ENCODE data around the gene RRAS.

The RRAS gene

DNA sequence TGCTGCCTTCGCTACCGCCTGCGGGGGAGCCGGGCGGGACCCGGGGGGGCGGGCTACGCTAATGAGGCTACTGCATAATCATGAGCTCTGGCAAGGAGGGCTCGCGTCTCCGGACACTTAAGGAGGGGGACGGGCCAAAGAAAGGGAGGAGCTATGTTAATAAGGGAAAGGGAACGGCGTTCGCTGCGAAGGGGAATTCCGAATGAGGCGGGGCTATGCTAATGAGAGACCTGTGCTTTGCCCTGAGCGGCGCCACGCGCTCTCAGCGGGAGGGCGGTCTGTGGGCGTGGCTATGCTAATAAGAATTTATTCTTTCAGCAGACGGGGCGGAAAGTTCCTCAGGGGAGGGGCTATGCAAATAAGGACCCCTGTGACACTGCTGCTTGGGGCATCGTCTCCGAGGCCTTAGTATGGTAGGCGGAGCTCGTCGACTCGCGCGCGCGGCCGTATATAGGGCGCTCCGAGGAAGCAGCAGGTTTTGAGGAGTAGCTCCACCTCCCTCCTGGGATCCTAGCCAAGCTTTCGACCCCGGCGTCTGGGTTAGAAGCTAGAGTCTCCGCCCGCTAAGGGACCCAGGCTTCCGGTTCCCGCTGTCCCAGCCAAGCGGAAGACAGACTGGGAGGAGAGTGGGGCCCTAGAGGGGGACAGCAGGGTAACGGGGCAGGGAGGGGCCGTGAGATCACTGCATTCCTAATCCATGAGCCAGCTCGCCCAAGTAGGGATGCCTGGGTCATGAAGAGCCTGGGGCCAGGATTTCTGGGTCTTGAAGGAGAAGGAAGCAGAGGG is at the start of gene RRAS:
TSS of gene RRAS (minus strand) at position 31 of the 786 bp plus-strand sequence. CDS start 45 bp downstream, outside the sequence.
- peak; percentile 100 for DNase-seq
- TF ChIP-seq GATA1 (IDR thresholded peaks at IDR 0.05; ENCODE audit: low read depth, low read length): no peak
- peak; percentile 91 for TF ChIP-seq POLR2A (IDR thresholded peaks at IDR 0.05; ENCODE audit: low read length)

DNA sequence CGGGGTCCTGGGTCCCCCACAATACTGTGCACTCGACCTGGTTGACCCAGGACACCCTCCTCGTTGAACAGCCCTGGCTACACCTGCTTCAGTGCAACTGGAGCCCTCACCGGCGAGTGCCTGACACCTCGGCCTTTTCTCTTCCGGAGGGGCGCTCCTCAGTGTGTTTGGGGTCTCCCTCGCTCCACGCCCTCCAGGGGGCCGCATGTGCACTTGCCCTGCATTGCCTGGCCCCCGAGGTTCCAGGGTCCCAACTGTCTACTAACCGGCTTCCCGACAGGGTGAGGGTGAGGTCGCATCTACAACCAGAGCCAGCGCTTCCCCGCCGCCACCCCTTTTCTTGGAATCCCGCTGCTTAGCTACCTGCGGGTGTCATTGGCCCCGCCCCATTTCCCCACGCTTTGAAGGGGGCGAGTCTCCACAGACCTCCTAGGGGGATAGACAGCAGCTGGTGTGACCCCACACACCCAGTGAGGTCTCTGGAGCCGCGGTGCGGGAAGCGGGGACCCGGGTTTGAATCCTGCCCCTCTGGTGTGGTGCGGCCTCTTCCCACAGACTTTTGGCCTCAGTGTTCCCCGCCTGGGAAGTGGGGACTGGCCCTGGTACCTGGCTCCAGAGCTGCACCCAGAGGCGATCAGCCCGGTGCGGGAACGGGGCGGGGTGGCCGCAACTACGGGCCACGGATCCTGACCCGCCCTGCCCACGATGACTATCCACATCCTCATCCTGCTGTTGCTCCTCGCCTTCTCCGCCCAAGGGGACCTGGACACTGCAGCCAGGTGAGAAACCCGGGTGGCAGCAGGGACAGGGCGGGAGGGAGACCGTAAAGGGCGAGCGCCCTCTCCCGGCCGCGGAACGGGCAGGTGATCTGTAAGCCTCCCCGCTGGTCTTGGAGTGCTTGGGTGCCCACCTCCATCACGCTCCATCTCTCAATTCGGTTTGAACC is 49.5 kb upstream of the RRAS start, which contains the start of gene ADM5:
TSS of gene ADM5 (plus strand) at position 462 of the 946 bp plus-strand sequence. CDS start at position 706, 244 bp downstream.
- no peak for DNase-seq

DNA sequence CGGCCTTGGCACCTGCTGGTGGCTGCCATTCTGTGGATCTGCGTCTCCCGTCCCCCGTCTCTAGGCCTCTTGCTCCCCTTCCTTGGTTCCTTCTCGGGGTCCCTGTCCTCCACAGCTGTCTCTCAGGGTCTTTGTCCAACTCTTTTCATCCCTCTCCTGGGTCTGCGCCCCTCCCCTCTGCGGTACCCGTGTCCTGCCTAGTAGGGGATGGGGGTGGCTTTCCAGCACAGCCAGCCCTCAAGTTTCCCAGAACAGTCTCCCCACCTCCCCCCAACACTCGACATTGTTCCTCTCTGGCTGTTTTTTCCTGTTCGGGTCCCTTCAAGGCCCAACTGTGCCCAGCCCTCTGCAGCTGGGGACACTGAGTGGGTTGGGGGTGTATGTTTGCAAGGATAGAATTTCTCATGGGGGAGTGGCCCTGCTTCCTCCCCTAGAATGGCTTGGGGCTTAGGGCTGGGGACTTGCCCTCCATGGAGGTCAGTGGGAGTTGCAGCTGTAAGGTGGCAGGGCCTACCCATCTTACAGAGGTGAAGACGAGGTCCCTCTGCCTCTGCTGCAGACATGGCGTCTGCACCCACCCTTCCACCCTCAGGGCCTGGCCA is 48.7 kb upstream of the RRAS start:
- DNase-seq: no peak
- TF ChIP-seq GATA1 (IDR thresholded peaks at IDR 0.05; ENCODE audit: low read depth, low read length): no peak
- no peak for TF ChIP-seq POLR2A (IDR thresholded peaks at IDR 0.05; ENCODE audit: low read length)

More for the DNA sequence above, 49.5 kb upstream of the RRAS start, which contains the start of gene ADM5:
- TF ChIP-seq GATA1 (IDR thresholded peaks at IDR 0.05; ENCODE audit: low read depth, low read length) (no peak), POLR2A (IDR thresholded peaks at IDR 0.05; ENCODE audit: low read length) (no peak)

DNA sequence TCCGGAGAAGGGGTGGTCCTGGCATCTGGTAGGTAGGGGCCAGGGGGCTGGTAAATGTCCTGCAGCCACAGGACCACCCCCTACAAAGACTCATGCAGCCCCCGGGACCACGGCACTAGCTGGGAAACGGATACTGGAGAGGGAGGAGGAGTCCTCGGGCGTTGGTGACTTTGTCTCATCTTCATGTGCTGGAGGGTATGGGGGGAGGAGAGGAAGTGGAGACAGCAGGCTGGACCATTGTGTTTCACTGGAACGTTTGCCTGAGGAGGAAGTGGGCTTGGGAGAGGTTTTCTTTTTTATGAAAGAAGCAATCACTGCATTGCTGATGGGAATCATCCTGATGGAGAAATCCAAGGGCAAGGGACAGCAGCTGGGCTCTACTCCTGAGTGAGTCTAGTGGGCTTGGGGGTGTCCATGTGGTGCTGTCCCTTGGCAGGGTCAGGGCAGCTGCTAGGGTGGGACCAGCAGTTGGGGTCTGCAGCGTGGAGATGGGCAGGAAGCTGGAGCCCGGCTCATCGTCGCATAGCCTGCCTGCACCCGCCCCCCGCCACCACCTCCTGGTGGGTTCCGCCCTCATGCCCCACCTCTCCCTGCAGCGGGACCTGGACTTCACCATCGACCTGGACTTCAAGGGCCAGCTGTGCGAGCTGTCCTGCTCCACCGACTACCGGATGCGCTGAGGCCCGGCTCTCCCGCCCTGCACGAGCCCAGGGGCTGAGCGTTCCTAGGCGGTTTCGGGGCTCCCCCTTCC is 47.8 kb upstream of the RRAS start:
- no peak for DNase-seq
- TF ChIP-seq GATA1 (IDR thresholded peaks at IDR 0.05; ENCODE audit: low read depth, low read length): no peak

DNA sequence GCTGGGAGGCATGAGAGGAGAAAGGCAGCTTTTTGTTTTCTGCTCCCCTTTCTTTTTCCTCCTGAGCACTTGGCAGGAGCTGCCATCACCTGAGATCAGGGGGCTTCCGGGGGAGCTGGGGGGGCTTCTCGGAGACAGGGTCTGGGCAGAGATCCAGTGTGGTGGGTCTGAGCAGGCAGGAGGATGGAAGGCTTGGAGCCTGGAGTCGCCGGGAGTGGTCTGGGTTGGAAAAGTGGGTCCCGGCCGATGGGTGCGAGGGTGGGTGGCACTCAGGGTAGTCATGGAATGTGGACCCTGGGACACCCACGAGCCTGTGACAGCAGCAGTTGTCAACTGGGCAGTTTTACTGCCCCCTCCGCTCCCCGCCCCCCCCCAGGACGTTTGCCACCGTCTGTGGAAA is 47.2 kb upstream of the RRAS start:
- TF ChIP-seq GATA1 (IDR thresholded peaks at IDR 0.05; ENCODE audit: low read depth, low read length) (no peak), POLR2A (IDR thresholded peaks at IDR 0.05; ENCODE audit: low read length) (no peak)
- no peak for DNase-seq

DNA sequence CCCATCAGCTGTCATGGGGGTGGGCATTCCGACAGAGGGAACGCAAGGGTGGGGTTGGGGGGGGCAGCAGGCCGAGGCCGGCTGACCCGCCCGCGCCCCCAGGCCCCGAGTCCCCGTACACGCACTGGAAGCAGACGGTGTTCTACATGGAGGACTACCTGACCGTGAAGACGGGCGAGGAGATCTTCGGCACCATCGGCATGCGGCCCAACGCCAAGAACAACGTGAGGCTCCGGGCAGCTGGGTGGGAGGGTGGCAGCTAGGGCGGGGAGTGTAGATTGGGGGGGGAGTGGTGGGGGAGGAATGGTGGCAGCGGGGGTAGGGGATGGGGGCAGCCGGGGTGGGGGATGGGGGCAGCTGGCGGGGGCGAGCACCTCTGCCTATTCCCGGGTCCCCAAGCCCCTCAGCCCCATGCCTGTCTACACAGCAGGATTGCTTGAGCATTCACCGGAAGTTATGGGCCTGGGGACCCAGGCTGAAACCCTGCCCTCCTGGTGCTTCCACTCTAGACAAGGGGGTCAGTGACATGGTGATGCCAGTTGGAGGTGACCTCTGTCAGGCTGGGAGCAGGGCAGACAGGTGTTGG is 46.7 kb upstream of the RRAS start:
- no peak for DNase-seq
- TF ChIP-seq POLR2A (IDR thresholded peaks at IDR 0.05; ENCODE audit: low read length) (no peak), GATA1 (IDR thresholded peaks at IDR 0.05; ENCODE audit: low read depth, low read length) (no peak)

DNA sequence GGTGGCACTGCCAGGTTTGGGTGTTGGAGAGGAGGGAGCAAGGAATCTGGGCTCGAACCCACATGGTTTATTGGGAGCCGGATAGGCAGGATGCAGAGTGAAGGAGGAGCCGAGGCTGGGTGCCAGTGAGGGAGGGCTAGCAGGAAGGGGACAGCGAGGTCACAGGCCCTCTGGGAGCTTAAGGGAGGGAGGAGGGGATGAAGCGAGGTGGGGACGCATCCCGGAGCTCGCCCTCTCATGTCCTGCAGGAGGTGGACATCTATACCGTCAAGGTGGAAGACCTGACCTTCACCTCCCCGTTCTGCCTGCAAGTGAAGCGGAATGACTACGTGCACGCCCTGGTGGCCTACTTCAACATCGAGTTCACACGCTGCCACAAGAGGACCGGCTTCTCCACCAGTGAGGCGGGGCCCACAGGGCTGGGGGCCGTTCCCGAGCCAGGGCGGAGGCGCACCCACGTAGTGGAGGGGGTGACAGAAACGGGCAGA is 45.9 kb upstream of the RRAS start:
- TF ChIP-seq GATA1 (IDR thresholded peaks at IDR 0.05; ENCODE audit: low read depth, low read length) (no peak), POLR2A (IDR thresholded peaks at IDR 0.05; ENCODE audit: low read length) (no peak)
- no peak for DNase-seq

DNA sequence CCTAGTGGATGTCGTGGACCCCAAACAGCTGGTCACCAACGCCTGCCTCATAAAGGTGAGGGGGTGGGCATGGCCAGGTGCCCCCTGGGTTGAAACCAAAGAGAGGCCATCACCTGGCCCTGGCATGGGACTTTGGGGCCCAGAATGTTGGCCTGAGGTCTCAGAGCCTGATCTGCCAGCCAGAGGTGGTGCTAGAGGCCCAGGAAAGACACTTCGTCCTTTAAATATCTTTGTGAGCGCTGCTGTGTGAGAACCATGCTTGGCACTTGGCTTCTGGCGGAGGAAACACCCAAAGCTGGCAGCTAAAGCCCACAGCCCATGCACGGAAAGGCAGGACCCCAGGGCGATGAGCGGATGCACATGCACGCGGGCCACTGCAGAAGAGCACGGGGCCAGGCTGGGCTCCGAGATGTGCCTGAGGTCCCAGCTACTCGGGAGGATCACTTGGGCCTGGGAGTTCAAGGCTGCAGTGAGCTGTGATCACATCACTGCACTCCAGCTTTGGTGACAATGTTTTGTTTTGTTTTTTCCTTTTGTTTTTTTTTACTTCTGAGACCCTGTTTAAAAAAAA is 45.1 kb upstream of the RRAS start:
- no peak for DNase-seq
- TF ChIP-seq GATA1 (IDR thresholded peaks at IDR 0.05; ENCODE audit: low read depth, low read length): no peak
- no peak for TF ChIP-seq POLR2A (IDR thresholded peaks at IDR 0.05; ENCODE audit: low read length)

DNA sequence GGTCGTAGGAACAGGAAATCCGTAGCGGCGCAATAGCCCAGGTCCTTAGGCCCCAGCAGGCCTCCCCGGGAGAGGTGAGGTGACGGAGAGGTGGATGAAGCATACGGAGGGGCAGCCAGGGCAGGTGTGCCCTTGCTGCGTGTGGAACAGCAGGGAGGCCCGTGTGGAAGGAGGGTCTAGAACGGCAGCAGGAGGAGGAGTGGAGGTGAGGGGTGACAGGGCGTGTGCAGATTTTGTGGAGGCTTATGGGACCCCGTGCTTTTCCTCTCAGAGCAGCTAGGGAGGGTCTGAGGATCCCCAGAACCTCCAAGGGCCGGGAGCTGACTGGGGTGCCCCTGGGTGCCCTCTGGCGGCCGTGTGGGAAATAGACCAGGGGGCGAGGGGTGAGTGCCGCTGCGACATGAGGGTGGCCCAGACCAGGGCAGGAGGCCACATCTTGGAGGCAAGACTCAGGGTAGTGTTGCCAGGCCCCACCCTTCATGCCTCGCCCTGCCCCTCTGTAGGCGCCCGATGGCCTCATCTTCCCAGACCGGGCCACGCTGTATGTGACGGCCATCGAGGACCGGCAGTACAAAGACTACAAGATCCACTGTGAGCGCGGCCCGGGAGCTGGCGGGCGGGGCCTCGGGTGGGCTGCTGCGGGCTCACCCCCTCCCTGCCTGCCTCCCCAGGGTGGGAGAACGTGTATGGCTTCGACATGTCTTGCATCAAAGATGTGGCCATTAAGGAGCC is 44.5 kb upstream of the RRAS start:
- DNase-seq: no peak
- TF ChIP-seq GATA1 (IDR thresholded peaks at IDR 0.05; ENCODE audit: low read depth, low read length) (no peak), POLR2A (IDR thresholded peaks at IDR 0.05; ENCODE audit: low read length) (no peak)

DNA sequence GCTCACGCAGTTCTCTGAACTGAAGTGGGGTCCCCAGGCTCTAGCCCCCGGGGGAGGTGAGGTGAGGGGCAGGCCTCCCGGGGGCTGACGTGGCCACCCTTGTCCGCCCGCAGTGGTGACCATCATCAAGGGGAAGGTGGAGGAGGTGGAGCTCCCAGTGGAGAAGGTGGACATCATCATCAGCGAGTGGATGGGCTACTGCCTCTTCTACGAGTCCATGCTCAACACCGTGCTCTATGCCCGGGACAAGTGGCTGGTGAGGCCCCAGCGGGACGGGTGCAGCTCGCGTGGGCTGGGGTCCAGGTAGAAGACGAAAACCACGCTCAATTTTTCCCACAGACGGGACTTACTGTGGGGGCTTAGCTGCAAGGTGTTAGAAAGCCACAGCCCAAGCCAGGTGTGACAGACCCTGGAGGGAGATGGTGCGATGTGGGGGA is 43.9 kb upstream of the RRAS start:
- TF ChIP-seq POLR2A (IDR thresholded peaks at IDR 0.05; ENCODE audit: low read length) (no peak), GATA1 (IDR thresholded peaks at IDR 0.05; ENCODE audit: low read depth, low read length) (no peak)
- DNase-seq: no peak

DNA sequence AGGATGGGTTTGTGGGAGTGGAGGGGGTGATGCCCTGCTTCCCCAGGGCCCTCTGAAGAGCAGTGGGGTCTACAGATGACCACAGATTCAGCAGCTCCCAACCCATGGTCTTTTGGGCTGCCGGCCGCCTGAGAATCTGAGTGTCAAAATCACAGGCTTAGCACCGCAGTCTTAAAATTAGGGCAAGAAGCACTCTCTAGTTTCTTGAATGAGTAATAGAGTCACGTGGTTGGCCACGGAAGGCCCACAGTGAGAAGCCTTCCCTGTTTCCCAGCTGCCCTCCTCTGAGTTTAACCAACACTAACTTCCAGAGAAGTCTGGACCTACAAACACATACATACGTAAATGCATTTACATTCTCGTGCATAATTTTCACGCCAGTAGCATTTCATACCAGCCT is 42.3 kb upstream of the RRAS start:
- no peak for DNase-seq
- no peak for TF ChIP-seq GATA1 (IDR thresholded peaks at IDR 0.05; ENCODE audit: low read depth, low read length)
- TF ChIP-seq POLR2A (IDR thresholded peaks at IDR 0.05; ENCODE audit: low read length): no peak

DNA sequence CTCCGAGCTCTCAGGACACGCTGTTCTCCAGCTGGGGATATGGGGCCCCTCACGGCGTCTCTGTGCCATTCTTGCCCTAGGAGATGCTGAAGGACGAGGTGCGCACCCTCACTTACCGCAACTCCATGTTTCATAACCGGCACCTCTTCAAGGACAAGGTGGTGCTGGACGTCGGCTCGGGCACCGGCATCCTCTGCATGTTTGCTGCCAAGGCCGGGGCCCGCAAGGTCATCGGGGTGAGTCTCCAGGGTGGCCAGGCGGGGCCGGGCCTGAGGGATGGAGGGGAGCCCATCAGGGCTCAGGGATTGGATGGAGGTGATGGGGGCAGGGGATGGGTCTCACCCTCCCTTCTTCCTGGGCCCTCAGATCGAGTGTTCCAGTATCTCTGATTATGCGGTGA is 41.9 kb upstream of the RRAS start:
- no peak for DNase-seq
- no peak for TF ChIP-seq POLR2A (IDR thresholded peaks at IDR 0.05; ENCODE audit: low read length)
- TF ChIP-seq GATA1 (IDR thresholded peaks at IDR 0.05; ENCODE audit: low read depth, low read length): no peak
